Endothelial cell of umbilical vein (primary cell): ENCODE measurements around the gene SSX2IP. TPM values are rescaled to one million over a fixed set of nuclear protein-coding genes. Genes with fewer than 3 reads are reported as not detected.

Experiments
- BruUV-seq: library from RNA; stranded (reverse); fragments of 400-500 nt; replicated peaks from 2 replicates; lab custom pipeline; 2021; lab: Mats Ljungman, UMichigan
- CTCF ChIA-PET: fragments of 300-600, 350-600 bp; sonication (Branson Sonifier 250); formaldehyde crosslinking; loops from one replicate; lab custom pipeline; 2021; ENCODE audit warnings: antibody characterized with exemption, inconsistent platforms; lab: Charles Lee
- POLR2A ChIA-PET: fragments of 300-600, 350-600 bp; sonication (Branson Sonifier 250); formaldehyde crosslinking; loops from one replicate; lab custom pipeline; 2021; ENCODE audit warnings: antibody characterized with exemption, inconsistent platforms; lab: Charles Lee
- DNase-seq: peaks from one replicate; pipeline ENCODE4 v3.0.0-alpha.2; 2011; ENCODE audit warnings: low read depth, low spot score
- FAIRE-seq: peaks from 2 replicates; lab custom pipeline; 2011; peaks lifted over from hg19 to GRCh38; lab: Jason Lieb, UNC
- H2AFZ ChIP-seq: 2 replicates; pipeline ENCODE4 v1.6.0; 2012; ENCODE audit warnings: low read depth, low read length, control low read depth, inconsistent platforms
- H3K27ac ChIP-seq: 2 replicates; pipeline ENCODE4 v1.5.1; 2011; ENCODE audit warnings: low read depth, mild to moderate bottlenecking, control low read depth, low read length, moderate library complexity; ENCODE audit not compliant: insufficient read depth
- H3K27me3 ChIP-seq, 2 experiments: 2 replicates each; pipeline versions ENCODE4 v1.6.0 to v1.6.1; 2011; ENCODE audit warnings: low read length in 2 of 2, mixed read lengths in 1 of 2; ENCODE audit not compliant: control insufficient read depth in 2 of 2, insufficient read depth in 2 of 2
- H3K36me3 ChIP-seq, 2 experiments: 2 replicates in 1 of 2; 3 replicates in 1 of 2; pipeline ENCODE4 v1.5.1; 2011; ENCODE audit warnings: low read length in 2 of 2, mild to moderate bottlenecking in 1 of 2, moderate library complexity in 1 of 2; ENCODE audit not compliant: control insufficient read depth in 2 of 2, insufficient read depth in 2 of 2; ENCODE audit errors: extremely low read depth in 1 of 2
- H3K4me1 ChIP-seq: 3 replicates; pipeline ENCODE4 v1.5.1; 2011; ENCODE audit warnings: mild to moderate bottlenecking, low read length; ENCODE audit not compliant: control insufficient read depth, insufficient read depth; ENCODE audit errors: extremely low read depth
- H3K4me2 ChIP-seq: 2 replicates; pipeline ENCODE4 v1.6.1; 2011; ENCODE audit warnings: low read length, control low read depth, mixed read lengths; ENCODE audit not compliant: insufficient read depth
- H3K4me3 ChIP-seq, 3 experiments: fragments of 200-600 bp in 1 of 3; sonication (generic), shearing (Covaris generic) in 1 of 3; replicated peaks in 1 of 3; 2 replicates each; pipeline ENCODE4 v1.5.1; 2011 to 2016; ENCODE audit warnings: control low read depth in 3 of 3, low read length in 3 of 3, mild to moderate bottlenecking in 2 of 3, inconsistent platforms in 1 of 3, low read depth in 1 of 3, moderate library complexity in 1 of 3; ENCODE audit not compliant: insufficient read depth in 1 of 3
- H3K79me2 ChIP-seq: 2 replicates; pipeline ENCODE4 v1.6.0; 2012; ENCODE audit warnings: low read length, inconsistent platforms; ENCODE audit not compliant: control insufficient read depth, insufficient read depth
- H3K9ac ChIP-seq: replicated peaks from 2 replicates; pipeline ENCODE3; 2011; ENCODE audit warnings: low read length, control low read depth; ENCODE audit not compliant: insufficient read depth; ENCODE audit errors: extremely low read depth
- H3K9me1 ChIP-seq: replicated peaks from 3 replicates; pipeline ENCODE4 v1.6.0; 2011; ENCODE audit warnings: mild to moderate bottlenecking, low read length; ENCODE audit not compliant: control insufficient read depth, insufficient read depth; ENCODE audit errors: extremely low read depth
- H3K9me3 ChIP-seq: replicated peaks from 2 replicates; pipeline ENCODE4 v1.5.1; 2012; ENCODE audit warnings: low read length, inconsistent platforms; ENCODE audit not compliant: control insufficient read depth, insufficient read depth
- H4K20me1 ChIP-seq: replicated peaks from 2 replicates; pipeline ENCODE3; 2011; ENCODE audit warnings: mild to moderate bottlenecking, low read length; ENCODE audit not compliant: control insufficient read depth, insufficient read depth; ENCODE audit errors: extremely low read depth
- EZH2 ChIP-seq: IDR thresholded peaks from 2 replicates; pipeline ENCODE4 v1.6.1; 2012; ENCODE audit warnings: borderline replicate concordance, low read depth, mild to moderate bottlenecking, moderate library complexity, low read length, inconsistent platforms; ENCODE audit not compliant: severe bottlenecking
- FOS ChIP-seq: IDR thresholded peaks from 2 replicates; pipeline ENCODE4 v1.6.1; 2011; ENCODE audit warnings: mild to moderate bottlenecking, low read length, moderate library complexity, borderline replicate concordance; ENCODE audit not compliant: insufficient read depth
- GATA2 ChIP-seq: IDR thresholded peaks from 2 replicates; pipeline ENCODE4 v1.7.0; 2011; ENCODE audit warnings: low read depth, mild to moderate bottlenecking, moderate library complexity, mixed read lengths, low read length; ENCODE audit not compliant: insufficient read length, insufficient read depth
- JUN ChIP-seq: IDR thresholded peaks from 2 replicates; pipeline ENCODE4 v1.6.1; 2011; ENCODE audit warnings: borderline replicate concordance, low read depth; ENCODE audit not compliant: insufficient read length, insufficient read depth
- MYC ChIP-seq: IDR thresholded peaks from one replicate; pipeline ENCODE4 v1.6.1; 2011; ENCODE audit warnings: mild to moderate bottlenecking, low read depth, low read length
- POLR2A ChIP-seq: IDR thresholded peaks from 2 replicates; pipeline ENCODE4 v1.6.1; 2012; ENCODE audit warnings: low read depth, mild to moderate bottlenecking, control low read depth, low read length
- POLR2AphosphoS5 ChIP-seq: IDR thresholded peaks from 2 replicates; pipeline ENCODE4 v1.6.1; 2012; ENCODE audit warnings: low read depth, mild to moderate bottlenecking, control low read depth, low read length, moderate library complexity; ENCODE audit not compliant: insufficient read depth
- dilution Hi-C: fragments of 300-500 bp; cut with MboI; formaldehyde crosslinking; loops from one replicate; pipeline ENCODE4 v1.15.0; 2019; ENCODE audit warnings: low sequenced_read_pairs; ENCODE audit not compliant: extremely low pct_ligation_motif_present
- intact Hi-C: fragments of 100-400 bp; cut with micrococcal nuclease; formaldehyde crosslinking; loops from one replicate; pipeline ENCODE4 v1.10.0; 2022
- polyA plus RNA-seq, 4 experiments: library from polyadenylated mRNA; depleted of rRNA in 3 of 4; stranded (reverse) in 3 of 4; unstranded in 1 of 4; fragments of >200 nt; gene quantifications; 2 replicates each; pipeline versions ENCODE4 v1.2.1 to v1.2.3, GENCODE V29; 2011 to 2012; ENCODE audit warnings: missing spikeins in 1 of 4
- total RNA-seq: library from RNA; stranded (reverse); gene quantifications from 2 replicates; pipeline ENCODE4 v1.2.3, GENCODE V29; 2021
- TF ChIP-seq, protein P1 (sequence below): IDR thresholded peaks from 2 replicates; pipeline ENCODE4 v1.6.1; 2011; ENCODE audit not compliant: insufficient read depth, insufficient read length
- TF ChIP-seq, protein P2 (sequence below), 2 donors: IDR thresholded peaks; 1 replicate in 1 of 2; 2 replicates in 1 of 2; pipeline ENCODE4 v1.5.1; 2011; ENCODE audit warnings: low read length in 2 of 2, mild to moderate bottlenecking in 2 of 2, moderate library complexity in 2 of 2, control low read depth in 1 of 2, inconsistent platforms in 1 of 2, low read depth in 1 of 2; ENCODE audit not compliant: insufficient read depth in 1 of 2; ENCODE audit errors: extremely low read depth in 1 of 2

Gene SSX2IP
- total and polyA plus RNA-seq, 2 donors (not counting 3 experiments of a cell fraction or from before 2014, with no cell fraction given): 0.77 to 8.4 TPM

DNA sequence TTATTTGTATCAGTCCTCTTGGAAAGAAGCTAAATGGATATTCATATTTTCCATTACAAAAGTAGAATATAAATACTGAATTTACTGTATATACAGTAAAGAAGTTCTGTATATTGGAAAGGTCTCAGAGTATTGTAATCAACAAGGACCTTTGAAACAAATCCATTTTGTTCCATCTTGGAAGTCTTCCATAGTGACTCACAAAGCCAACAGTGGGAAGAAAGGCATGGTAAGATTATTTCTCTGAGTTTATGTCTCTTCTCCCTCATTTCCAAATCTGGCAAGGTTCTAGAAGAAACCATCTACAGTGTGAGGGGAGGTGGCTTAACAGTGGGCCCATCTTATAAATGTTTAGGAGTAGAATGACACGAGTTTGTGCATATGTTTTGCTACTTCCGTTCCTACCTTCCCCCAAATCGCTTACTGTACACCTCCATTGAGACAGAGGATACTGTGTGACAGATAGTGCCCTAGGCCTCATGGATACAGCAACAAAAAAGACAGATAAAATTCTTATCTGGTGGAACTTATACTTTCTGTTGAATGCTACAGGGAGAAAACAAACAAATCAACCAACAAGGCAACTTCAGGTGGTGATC, 22.1 kb upstream of the SSX2IP start:
- Histone ChIP-seq H3K9ac (no peak overlapping the region), H3K27me3 (peaks cover 2% of the 10 kb centered on the region in 2 experiments), H3K4me2 (no peak overlapping the region), H3K9me3 (no peaks in the 10 kb centered on the region), H2AFZ (no peak overlapping the region), H3K9me1 (no peaks in the 10 kb centered on the region), H3K79me2 (no peaks in the 10 kb centered on the region), H3K27ac (no peak overlapping the region), H4K20me1 (no peaks in the 10 kb centered on the region), H3K4me1 (no peaks in the 10 kb centered on the region), H3K4me3 (no peak overlapping the region), H3K36me3 (no peaks in the 10 kb centered on the region)
- POLR2A ChIA-PET: no interaction called here
- intact Hi-C loops: no loop called here
- TF ChIP-seq, protein P1, sequence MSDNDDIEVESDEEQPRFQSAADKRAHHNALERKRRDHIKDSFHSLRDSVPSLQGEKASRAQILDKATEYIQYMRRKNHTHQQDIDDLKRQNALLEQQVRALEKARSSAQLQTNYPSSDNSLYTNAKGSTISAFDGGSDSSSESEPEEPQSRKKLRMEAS: no peak
- TF ChIP-seq EZH2 (no peak), POLR2A (no peak), MYC (no peak), FOS (no peak), JUN (no peak)
- CTCF ChIA-PET: interaction anchor here (1.2 to 1.9 kb wide), 4 partner anchors 8 to 12 kb away, joined by 3 to 5 read pairs (median 4); no protein-coding TSS in a partner anchor
- no TSS peak for BruUV-seq
- no peak for FAIRE-seq
- peak; percentile 2 for DNase-seq
- dilution Hi-C loops: no loop called here

DNA sequence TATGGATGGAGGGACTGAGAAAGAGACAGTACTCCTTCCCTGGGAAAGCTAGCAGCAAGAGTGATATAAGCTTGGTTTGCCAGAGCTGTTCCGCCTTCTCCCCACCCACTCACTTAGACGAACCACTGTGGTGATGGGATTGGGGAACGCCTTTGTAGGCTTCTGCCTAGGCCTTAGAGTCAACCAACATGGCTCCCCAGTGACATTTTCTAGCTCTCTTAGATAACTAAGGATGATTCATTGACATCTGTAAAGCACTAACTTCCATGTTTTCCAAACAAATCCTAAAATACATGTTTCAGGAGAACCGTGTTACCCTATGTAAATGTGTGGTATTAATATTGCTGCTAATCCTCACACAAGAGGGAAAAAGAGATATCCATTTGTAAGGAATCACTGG, 21.6 kb upstream of the SSX2IP start:
- H3K79me2 ChIP-seq: no peaks in the 10 kb centered on the region
- no peaks in the 10 kb centered on the region for H3K9me1 ChIP-seq
- FAIRE-seq (no peak), DNase-seq (no peak)
- no TSS peak for BruUV-seq
- dilution Hi-C loops: no loop called here
- ChIA-PET POLR2A (no interaction called here), CTCF (interaction anchor here (1.2 to 1.9 kb wide), 4 partner anchors 8 to 12 kb away, joined by 3 to 5 read pairs (median 4); no protein-coding TSS in a partner anchor)
- H3K9me3 ChIP-seq: no peaks in the 10 kb centered on the region
- no peaks in the 10 kb centered on the region for H3K36me3 ChIP-seq
- intact Hi-C loops: no loop called here
- no peak overlapping the region for H3K4me2 ChIP-seq
- no peak overlapping the region for H3K27ac ChIP-seq
- no peak overlapping the region for H3K9ac ChIP-seq
- H3K27me3 ChIP-seq: peaks cover 3 to 6% of the 10 kb centered on the region in 2 experiments
- H3K4me1 ChIP-seq: no peaks in the 10 kb centered on the region
- no peak overlapping the region for H3K4me3 ChIP-seq
- no peak overlapping the region for H2AFZ ChIP-seq
- TF ChIP-seq POLR2AphosphoS5 (no peak), POLR2A (no peak), FOS (no peak), EZH2 (no peak), GATA2 (no peak), JUN (no peak), MYC (no peak)
- TF ChIP-seq, protein P2, sequence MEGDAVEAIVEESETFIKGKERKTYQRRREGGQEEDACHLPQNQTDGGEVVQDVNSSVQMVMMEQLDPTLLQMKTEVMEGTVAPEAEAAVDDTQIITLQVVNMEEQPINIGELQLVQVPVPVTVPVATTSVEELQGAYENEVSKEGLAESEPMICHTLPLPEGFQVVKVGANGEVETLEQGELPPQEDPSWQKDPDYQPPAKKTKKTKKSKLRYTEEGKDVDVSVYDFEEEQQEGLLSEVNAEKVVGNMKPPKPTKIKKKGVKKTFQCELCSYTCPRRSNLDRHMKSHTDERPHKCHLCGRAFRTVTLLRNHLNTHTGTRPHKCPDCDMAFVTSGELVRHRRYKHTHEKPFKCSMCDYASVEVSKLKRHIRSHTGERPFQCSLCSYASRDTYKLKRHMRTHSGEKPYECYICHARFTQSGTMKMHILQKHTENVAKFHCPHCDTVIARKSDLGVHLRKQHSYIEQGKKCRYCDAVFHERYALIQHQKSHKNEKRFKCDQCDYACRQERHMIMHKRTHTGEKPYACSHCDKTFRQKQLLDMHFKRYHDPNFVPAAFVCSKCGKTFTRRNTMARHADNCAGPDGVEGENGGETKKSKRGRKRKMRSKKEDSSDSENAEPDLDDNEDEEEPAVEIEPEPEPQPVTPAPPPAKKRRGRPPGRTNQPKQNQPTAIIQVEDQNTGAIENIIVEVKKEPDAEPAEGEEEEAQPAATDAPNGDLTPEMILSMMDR (IDR thresholded peaks at IDR 0.05; ENCODE audit: extremely low read depth in 1 of 2, insufficient read depth in 1 of 2, low read depth in 1 of 2, low read length in 2 of 2): no peak
- TF ChIP-seq, protein P1: no peak
- no peaks in the 10 kb centered on the region for H4K20me1 ChIP-seq
